ENCODE measurements around the gene TGFBRAP1. TPM values are rescaled to one million over a fixed set of nuclear protein-coding genes. Genes with fewer than 3 reads are reported as not detected.

Gene TGFBRAP1
- total RNA-seq, 2 donors from 2014 or later, result 15.5 to 17.4 TPM

- Mint-ChIP-seq H3K27ac (no peak overlapping the region), H3K4me3 (no peak overlapping the region), H3K36me3 (ENCODE audit: low read depth) (peaks cover 31% of the 10 kb centered on the region), H3K9me3 (peaks cover 2% of the 10 kb centered on the region), H3K27me3 (ENCODE audit: insufficient read depth) (no peaks in the 10 kb centered on the region), H3K4me1 (no peaks in the 10 kb centered on the region)
- Histone ChIP-seq H3K9me3 (ENCODE audit: control insufficient read depth, low read length) (no peaks in the 10 kb centered on the region), H3K9ac (ENCODE audit: extremely low read depth, low read length, poor library complexity, severe bottlenecking) (no peak overlapping the region), H3K4me1 (ENCODE audit: control insufficient read depth, insufficient read depth, low read length) (no peaks in the 10 kb centered on the region), H3K27ac (ENCODE audit: low read depth, low read length) (no peak overlapping the region), H3K4me3 (ENCODE audit: low read length) (no peak overlapping the region), H3K36me3 (ENCODE audit: control insufficient read depth, insufficient read depth, low read length) (peaks cover 4% of the 10 kb centered on the region), H3K27me3 (ENCODE audit: control insufficient read depth, insufficient read depth, low read length, poor library complexity, severe bottlenecking) (no peaks in the 10 kb centered on the region)
- WGBS, 2 experiments (ENCODE audit: insufficient coverage in 1 of 2, insufficient read length in 1 of 2), result 95 to 96% methylated on average over 16 to 17 of the region's 17 CpGs
- DNase-seq, result no peak
- no peak for TF ChIP-seq CTCF (conservative IDR thresholded peaks at IDR 0.05)
Measured at GRCh38 chr2:105307962-105308361, 21.6 kb downstream of the TGFBRAP1 start.

- Histone ChIP-seq H3K9me3 (ENCODE audit: control insufficient read depth, low read length) (no peaks in the 10 kb centered on the region), H3K4me3 (ENCODE audit: low read length) (no peak overlapping the region), H3K9ac (ENCODE audit: extremely low read depth, low read length, poor library complexity, severe bottlenecking) (no peak overlapping the region), H3K27ac (ENCODE audit: low read depth, low read length) (no peak overlapping the region), H3K4me1 (ENCODE audit: control insufficient read depth, insufficient read depth, low read length) (no peaks in the 10 kb centered on the region), H3K27me3 (ENCODE audit: control insufficient read depth, insufficient read depth, low read length, poor library complexity, severe bottlenecking) (no peaks in the 10 kb centered on the region), H3K36me3 (ENCODE audit: control insufficient read depth, insufficient read depth, low read length) (peaks cover 4% of the 10 kb centered on the region)
- H3K27ac Mint-ChIP-seq, result no peak overlapping the region
- H3K27me3 Mint-ChIP-seq (ENCODE audit: insufficient read depth), result no peaks in the 10 kb centered on the region
- no peak overlapping the region for H3K4me3 Mint-ChIP-seq
- 96% methylated on average over 15 to 19 of the region's 19 CpGs for WGBS, 2 experiments (ENCODE audit: insufficient coverage in 1 of 2, insufficient read length in 1 of 2)
- no peak for DNase-seq
- H3K4me1 Mint-ChIP-seq, result no peaks in the 10 kb centered on the region
- no peak for TF ChIP-seq CTCF (conservative IDR thresholded peaks at IDR 0.05)
- H3K36me3 Mint-ChIP-seq (ENCODE audit: low read depth), result peaks cover 31% of the 10 kb centered on the region
- H3K9me3 Mint-ChIP-seq, result peaks cover 2% of the 10 kb centered on the region
Measured at GRCh38 chr2:105307550-105307949, 22.0 kb downstream of the TGFBRAP1 start.

- H3K36me3 ChIP-seq (ENCODE audit: control insufficient read depth, insufficient read depth, low read length), result peaks cover 4% of the 10 kb centered on the region
- no peaks in the 10 kb centered on the region for H3K4me1 ChIP-seq (ENCODE audit: control insufficient read depth, insufficient read depth, low read length)
- H3K4me1 Mint-ChIP-seq, result no peaks in the 10 kb centered on the region
- H3K4me3 ChIP-seq (ENCODE audit: low read length), result no peak overlapping the region
- no peaks in the 10 kb centered on the region for H3K27me3 Mint-ChIP-seq (ENCODE audit: insufficient read depth)
- WGBS, 2 experiments (ENCODE audit: insufficient coverage in 1 of 2, insufficient read length in 1 of 2), result 93 to 94% methylated on average over 7 of the region's 7 CpGs
- H3K36me3 Mint-ChIP-seq (ENCODE audit: low read depth), result peaks cover 31% of the 10 kb centered on the region
- H3K27ac Mint-ChIP-seq, result no peak overlapping the region
- peaks cover 2% of the 10 kb centered on the region for H3K9me3 Mint-ChIP-seq
- H3K9ac ChIP-seq (ENCODE audit: extremely low read depth, low read length, poor library complexity, severe bottlenecking), result no peak overlapping the region
- H3K4me3 Mint-ChIP-seq, result no peak overlapping the region
- DNase-seq, result no peak
- no peaks in the 10 kb centered on the region for H3K27me3 ChIP-seq (ENCODE audit: control insufficient read depth, insufficient read depth, low read length, poor library complexity, severe bottlenecking)
- no peak for TF ChIP-seq CTCF (conservative IDR thresholded peaks at IDR 0.05)
- no peaks in the 10 kb centered on the region for H3K9me3 ChIP-seq (ENCODE audit: control insufficient read depth, low read length)
- no peak overlapping the region for H3K27ac ChIP-seq (ENCODE audit: low read depth, low read length)
Measured at GRCh38 chr2:105307146-105307545, 22.4 kb downstream of the TGFBRAP1 start.
